Ovary (tissue), 3 donors: ENCODE results near the gene TCF7.

Experiments
- EP300 ChIP-seq: sonication (generic); formaldehyde crosslinking; IDR thresholded peaks from one replicate; pipeline ENCODE4 v1.6.1; 2017; ENCODE audit warnings: antibody characterized with exemption
- POLR2A ChIP-seq: fragments of 450-650 bp; IDR thresholded peaks from one replicate; pipeline ENCODE4 v1.6.1; 2017; ENCODE audit warnings: antibody characterized with exemption, mild to moderate bottlenecking, moderate library complexity
- TF ChIP-seq, protein P1 (sequence below), 3 donors: fragments of 450-650 bp in 2 of 3; fragments of 200-600 bp in 1 of 3; IDR thresholded peaks; one replicate each; pipeline versions ENCODE4 v1.5.1 to v1.8.0; 2016 to 2022; ENCODE audit warnings: antibody characterized with exemption in 3 of 3, mild to moderate bottlenecking in 1 of 3
- donor health status: DM: no; HTN: no; CAD: no.

DNA sequence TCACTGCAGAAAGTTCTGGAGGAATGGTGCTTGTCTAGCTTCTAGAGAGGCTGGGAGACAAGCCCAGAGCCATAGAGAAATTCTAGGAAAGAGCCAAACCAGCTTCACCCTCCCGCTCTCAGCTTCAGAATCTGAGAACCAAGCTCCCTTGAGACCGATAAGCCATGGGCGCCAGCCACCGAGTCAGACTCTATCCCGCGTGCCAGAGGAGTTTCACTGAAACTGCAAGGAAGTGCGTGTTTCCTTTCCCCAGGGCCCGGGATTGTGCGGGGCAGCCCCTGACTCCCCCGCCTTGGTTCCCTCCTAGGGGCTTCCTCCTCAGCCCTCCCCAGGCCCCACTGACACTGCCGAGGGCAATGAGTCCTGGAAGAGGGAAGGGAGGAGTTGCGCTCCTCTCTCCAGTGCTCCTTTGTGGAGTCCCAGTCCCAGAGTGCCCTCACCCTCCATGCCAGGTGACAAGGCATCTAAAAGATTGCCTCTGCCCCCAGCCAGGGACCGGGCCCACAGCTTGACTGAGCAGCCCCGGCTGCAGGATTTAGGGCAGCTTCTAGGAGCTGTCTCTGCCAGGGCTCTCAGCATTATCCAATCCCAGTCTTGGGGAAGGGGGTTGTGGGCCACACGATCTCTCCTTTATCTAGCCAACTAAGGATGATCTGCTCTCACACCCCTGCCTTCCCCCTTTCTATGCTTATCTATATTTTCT is 18.4 kb upstream of the TCF7 start:
- no peak for TF ChIP-seq EP300
- TF ChIP-seq POLR2A: no peak
- TF ChIP-seq, protein P1, sequence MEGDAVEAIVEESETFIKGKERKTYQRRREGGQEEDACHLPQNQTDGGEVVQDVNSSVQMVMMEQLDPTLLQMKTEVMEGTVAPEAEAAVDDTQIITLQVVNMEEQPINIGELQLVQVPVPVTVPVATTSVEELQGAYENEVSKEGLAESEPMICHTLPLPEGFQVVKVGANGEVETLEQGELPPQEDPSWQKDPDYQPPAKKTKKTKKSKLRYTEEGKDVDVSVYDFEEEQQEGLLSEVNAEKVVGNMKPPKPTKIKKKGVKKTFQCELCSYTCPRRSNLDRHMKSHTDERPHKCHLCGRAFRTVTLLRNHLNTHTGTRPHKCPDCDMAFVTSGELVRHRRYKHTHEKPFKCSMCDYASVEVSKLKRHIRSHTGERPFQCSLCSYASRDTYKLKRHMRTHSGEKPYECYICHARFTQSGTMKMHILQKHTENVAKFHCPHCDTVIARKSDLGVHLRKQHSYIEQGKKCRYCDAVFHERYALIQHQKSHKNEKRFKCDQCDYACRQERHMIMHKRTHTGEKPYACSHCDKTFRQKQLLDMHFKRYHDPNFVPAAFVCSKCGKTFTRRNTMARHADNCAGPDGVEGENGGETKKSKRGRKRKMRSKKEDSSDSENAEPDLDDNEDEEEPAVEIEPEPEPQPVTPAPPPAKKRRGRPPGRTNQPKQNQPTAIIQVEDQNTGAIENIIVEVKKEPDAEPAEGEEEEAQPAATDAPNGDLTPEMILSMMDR (IDR thresholded peaks at IDR 0.05): no peak
